Activated T-helper 1 cell treated with Interleukin-2 at 50 U/mL for 16 hours (primary cell): ENCODE results near the gene ZNF160.
"Not testable (repeated sequence)": the region's sequence is repeated elsewhere in the genome, so short reads cannot be mapped to it uniquely, and the experiment has no call there.

Source experiments
- DNase-seq: peaks from one replicate; pipeline ENCODE4 v3.0.0-alpha.2; 2020; ENCODE audit warnings: low read depth

Gene ZNF160

GRCh38 chr19:53092723-53093122 lies 10.5 kb downstream of the ZNF160 start:
- DNase-seq: no peak

DNA sequence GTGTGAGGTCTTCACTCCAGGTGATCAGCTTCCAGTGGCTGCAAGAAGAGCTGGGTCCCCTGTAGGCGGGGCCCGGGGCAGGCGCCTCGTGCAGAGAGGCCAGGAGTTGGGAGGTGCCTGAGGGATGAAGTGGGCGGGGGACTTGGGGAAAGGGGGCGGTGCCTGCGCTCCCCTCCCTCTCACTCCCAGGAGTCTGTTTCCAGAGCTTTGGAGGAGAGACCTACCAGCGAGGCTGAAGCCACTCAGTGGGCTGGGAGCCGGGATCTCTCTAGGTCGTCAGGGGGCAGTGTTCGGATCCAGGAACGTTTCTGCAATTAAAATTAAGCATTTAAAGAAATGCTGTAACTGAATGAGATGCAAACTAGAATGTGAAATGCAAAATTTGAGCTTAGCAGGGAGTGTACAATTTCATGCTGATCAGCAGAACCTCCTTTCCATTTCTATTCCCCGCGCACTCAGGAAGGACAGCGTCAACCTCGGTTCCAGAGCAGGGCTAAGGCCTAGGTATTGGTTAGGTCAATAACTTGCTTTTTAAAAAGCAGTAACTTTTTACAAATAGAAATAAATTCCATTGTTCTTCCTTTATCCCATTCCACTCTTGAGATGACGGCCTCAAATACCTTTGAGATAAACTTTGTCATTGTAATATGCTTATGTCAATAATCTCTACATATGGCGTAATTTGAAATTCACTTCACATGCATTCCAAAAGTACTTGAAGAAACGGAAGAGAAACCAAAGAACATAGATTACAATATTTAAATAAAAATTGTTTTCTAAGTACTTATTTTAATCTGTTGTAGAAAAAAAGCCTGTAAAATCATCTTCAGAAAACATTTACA lies 11.6 kb downstream of the ZNF160 start:
- DNase-seq: no peak

DNA sequence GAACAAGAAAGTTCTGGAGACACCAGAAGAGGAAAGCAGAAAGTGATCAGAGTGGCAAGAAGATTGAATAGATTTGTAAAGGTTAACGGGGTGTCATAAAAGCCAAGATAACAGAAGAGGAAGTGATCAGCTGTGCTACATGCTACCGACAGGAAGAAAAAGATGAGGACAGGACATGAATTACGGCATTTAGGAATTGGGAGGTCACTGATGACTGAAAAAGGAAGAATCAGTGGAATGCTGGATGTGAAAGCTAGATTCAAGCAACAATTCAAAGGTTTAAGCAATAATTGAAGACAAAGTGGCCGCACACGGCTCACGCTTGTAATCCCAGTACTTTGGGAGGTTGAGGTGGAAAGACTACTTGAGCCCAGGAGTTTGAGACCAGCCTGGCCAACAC lies 15.1 kb downstream of the ZNF160 start:
- DNase-seq: no peak

GRCh38 chr19:53086949-53087348 lies 16.3 kb downstream of the ZNF160 start:
- no peak for DNase-seq

DNA sequence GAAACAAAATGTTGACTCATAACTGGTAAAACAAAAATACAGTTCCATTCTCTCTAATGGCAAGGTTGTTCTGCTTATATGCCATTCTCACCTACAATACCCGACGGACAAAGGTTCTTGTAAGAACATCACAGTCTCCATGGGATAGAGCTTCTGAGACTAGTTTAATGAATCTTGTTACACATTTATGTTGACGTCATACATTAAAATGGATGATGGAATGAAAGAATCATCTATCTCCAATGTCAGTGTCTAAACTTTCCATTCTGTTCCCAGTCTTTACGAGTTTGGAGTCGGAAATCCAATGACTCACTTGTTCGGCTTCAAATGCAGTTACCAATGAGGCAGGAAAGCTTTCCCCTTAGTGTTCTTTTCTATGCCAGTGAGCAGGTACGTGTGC lies 17.7 kb downstream of the ZNF160 start:
- no peak for DNase-seq

DNA sequence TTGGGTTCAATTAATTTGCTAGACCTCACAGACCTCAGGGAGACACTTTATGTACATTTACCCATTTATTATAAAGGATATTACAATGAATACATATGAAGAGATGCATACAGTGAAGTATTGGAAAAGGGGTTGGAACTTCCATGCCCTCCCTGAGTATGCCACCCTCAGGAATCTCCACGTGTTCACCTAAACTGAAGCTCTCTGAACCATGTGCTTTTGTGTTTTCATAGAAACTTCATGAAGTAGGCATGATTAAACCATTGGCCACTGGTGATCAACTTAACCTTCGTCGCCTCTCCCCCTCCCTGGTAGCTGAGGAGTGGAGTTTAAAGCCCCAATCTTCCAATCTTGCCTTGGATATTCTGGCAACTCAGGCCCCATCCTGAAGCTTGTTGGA lies 20.3 kb downstream of the ZNF160 start:
- no peak for DNase-seq

- no peak for DNase-seq
Observed at GRCh38 chr19:53079313-53079924, 23.8 kb downstream of the ZNF160 start.

DNA sequence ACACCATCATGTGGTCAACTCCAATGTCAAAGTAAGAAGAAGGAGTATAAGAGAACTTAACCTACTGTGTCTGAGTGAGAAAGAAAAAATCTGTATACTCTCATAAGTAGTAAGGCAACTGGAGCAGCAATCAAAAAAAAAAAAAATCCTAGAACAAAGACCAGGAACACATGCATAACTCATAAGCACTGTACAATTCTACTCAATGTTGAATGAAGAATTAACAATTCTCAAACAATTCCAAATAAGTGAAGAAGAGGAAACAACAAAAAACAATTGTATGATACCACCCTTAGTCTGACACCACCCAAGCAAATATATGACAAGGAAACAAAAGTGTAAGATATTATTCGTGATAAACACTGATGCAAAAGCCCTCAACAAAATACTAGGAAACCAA lies 24.6 kb downstream of the ZNF160 start:
- DNase-seq: no peak

DNA sequence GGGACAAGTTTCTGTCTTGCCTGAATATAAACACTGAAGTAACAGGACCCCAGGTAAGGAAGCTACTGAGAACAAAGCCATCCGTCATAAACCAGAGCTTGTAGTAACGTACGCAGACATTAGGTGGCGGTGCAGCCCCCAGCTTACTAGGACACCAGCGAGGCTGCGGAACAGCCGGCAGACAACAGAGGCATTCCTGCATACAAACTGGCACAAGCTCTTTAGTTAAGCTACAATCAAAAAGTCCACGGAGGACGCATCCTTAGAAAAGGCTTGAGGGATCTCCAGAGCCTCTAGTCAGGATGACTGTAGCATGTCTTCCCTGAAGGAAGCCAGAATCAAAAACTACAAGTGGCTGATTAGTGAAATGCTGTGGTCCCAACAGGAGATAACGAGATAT lies 26.2 kb downstream of the ZNF160 start:
- DNase-seq: no peak

DNA sequence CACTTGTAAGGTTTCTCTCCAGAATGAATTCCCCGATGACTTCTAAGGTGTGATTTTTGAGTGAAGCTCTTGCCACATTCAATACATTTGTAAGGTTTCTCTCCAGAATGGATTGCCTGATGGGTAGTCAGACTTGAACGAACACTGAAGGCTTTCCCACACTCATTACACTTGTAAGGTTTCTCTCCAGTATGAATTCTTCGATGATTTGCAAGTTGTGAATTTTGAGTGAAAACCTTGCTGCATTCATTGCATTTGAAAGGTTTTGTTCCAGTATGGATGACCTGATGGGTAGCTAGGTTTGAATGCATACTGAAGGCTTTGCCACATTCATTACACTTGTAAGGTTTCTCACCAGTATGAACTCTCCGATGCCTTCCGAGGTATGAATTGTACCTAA lies 34.4 kb downstream of the ZNF160 start:
- no peak for DNase-seq

GRCh38 chr19:53068199-53068598 lies 35.0 kb downstream of the ZNF160 start:
- DNase-seq: no peak

GRCh38 chr19:53057904-53058580 lies 45.2 kb downstream of the ZNF160 start:
- no peak for DNase-seq

DNA sequence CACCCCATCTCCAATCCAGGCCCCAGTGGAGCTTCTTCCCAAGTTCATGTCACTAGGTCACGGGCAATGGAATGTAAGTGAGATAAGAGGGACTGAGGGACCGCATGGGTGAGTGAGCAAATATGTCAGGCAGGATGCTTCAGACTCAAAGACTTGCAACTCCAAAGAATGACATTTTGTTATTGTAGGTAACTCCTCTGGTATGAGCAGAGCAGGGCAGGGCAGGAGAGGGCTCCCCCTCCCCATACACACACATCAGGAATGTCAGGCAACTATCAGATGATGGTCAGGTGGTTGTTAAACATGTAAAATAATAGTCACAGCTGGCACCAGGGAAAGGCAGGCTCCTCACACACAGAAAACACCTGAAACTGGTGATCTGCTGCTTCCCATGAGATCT lies 48.1 kb downstream of the ZNF160 start:
- DNase-seq: no peak

DNA sequence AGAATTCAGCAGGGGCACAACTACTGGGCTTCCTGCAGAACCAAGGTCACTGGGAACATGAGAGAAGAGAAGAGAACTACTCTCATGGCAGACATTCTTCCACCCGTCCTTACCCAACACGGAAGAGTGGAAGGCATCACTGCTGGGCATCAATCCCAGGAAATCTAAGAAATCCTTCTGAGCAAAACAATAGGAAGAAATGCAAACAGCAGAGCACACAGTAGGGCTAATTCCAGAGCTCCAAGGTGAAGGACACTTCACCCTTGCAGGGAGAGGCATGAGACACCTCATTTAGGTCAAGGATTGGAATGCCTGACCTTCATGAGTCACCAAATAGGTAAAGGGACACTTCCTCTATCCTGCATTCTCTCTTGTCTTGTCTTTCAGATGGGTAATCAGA lies 55.8 kb downstream of the ZNF160 start:
- no peak for DNase-seq

DNA sequence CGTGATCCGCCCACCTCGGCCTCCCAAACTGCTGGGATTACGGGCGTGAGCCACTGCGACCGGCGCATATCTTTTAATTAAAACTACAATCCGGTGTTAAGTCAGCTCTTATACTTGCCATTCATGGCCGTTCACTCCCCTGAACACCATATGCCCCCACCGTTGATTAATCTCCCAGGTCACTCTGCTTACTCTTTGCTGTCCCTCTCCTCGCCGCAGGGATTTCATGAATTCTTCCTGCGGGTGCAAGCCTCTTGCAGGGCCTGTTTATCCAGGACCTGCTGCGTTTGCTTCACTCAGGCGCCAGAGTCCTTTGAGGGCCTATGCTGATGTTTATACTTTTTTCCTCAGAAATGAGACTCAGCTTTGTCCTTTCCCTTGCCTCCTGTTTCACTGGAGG lies 57.7 kb downstream of the ZNF160 start:
- DNase-seq: no peak

GRCh38 chr19:53041366-53041765 lies 61.9 kb downstream of the ZNF160 start:
- DNase-seq: no peak

GRCh38 chr19:53037101-53038097 lies 65.8 kb downstream of the ZNF160 start:
- DNase-seq: no peak

- no peak for DNase-seq
Observed at GRCh38 chr19:53034948-53035675, 68.1 kb downstream of the ZNF160 start.

DNA sequence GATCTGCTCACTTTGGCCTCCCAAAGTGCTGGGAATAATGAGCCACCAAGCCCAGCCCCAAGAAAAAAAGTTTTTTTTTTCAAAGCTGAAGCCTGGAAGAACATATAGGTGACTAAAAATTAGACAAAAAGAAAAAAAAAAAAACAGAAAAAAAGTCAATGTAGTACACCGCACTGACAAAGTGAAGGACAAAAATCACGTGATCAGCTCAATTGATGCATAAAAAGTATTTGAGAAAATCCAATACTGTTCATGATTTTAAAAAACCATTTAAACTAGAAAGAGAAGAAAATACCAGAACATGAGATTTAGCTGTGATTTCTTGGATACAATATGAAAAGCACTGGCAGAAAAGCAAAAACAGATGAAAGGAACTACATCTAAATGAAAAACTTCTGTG lies 69.2 kb downstream of the ZNF160 start:
- no peak for DNase-seq

- not testable (repeated sequence) for DNase-seq
Observed at GRCh38 chr19:53028306-53028705, 74.9 kb downstream of the ZNF160 start.

- no peak for DNase-seq
Observed at GRCh38 chr19:53019684-53020083, 83.5 kb downstream of the ZNF160 start.
